Adrenal gland (tissue), 12 donors: Measurements from ENCODE around the gene B4GALNT1. TPM values are rescaled to one million over a fixed set of nuclear protein-coding genes. Genes with fewer than 3 reads are reported as not detected.

Experiments
- DNase-seq, 7 donors: peaks; one replicate each; pipeline ENCODE4 v3.0.0-alpha.2; 2019 to 2020
- H3K27ac ChIP-seq, 5 donors: fragments of 200-600 bp; sonication (generic) in 4 of 5; 1 replicate in 3 of 5; 2 replicates in 2 of 5; pipeline versions ENCODE4 v1.5.1 to v1.8.0; 2016 to 2020; ENCODE audit warnings: mild to moderate bottlenecking in 1 of 5
- H3K27me3 ChIP-seq: fragments of 200-600 bp; 2 replicates; pipeline ENCODE4 v1.8.0; 2021
- H3K36me3 ChIP-seq, 2 donors: fragments of 200-600 bp; replicated peaks in 1 of 2; 1 replicate in 1 of 2; 2 replicates in 1 of 2; pipeline versions ENCODE4 v1.5.1 to v1.8.0; 2018 to 2022
- H3K4me1 ChIP-seq, 2 donors: fragments of 200-600 bp; replicated peaks in 1 of 2; 1 replicate in 1 of 2; 2 replicates in 1 of 2; pipeline versions ENCODE4 v1.5.1 to v1.8.0; 2018 to 2021
- H3K4me3 ChIP-seq, 4 donors: fragments of 200-600 bp; sonication (generic) in 3 of 4; one replicate each; pipeline ENCODE4 v1.5.1; 2016 to 2018
- H3K9me3 ChIP-seq, 3 donors: fragments of 200-600 bp; sonication (generic) in 1 of 3; replicated peaks in 1 of 3; 1 replicate in 2 of 3; 2 replicates in 1 of 3; pipeline versions ENCODE4 v1.5.1 to v1.8.0; 2016 to 2021
- CTCF ChIP-seq, 6 experiments: fragments of 450-650 bp in 4 of 6; fragments of 200-600 bp in 2 of 6; sonication (generic) in 1 of 6; IDR thresholded peaks; 1 replicate in 5 of 6; 2 replicates in 1 of 6; pipeline versions ENCODE4 v1.5.1 to v1.8.0; 2016 to 2021; ENCODE audit warnings: antibody characterized with exemption in 6 of 6, mild to moderate bottlenecking in 2 of 6, moderate library complexity in 1 of 6
- POLR2A ChIP-seq, 2 donors: fragments of 450-650 bp; IDR thresholded peaks; one replicate each; pipeline ENCODE4 v1.6.1; 2017; ENCODE audit warnings: antibody characterized with exemption in 2 of 2, mild to moderate bottlenecking in 2 of 2, moderate library complexity in 1 of 2
- WGBS, 4 donors: extraction: QIAGEN DNeasy Blood & Tissue Kit in 2 of 4; methylation state at CpG; one replicate each; pipeline versions ENCODE4 v1.1.5 to v1.1.7; 2013 to 2017; 5-methylcytosine and 5-hydroxymethylcytosine counted together
- intact Hi-C, 2 donors: fragments of 100-400 bp; cut with DNase I; formaldehyde crosslinking; loops; one replicate each; pipeline versions ENCODE4 v1.14.1 to v1.15.0; 2022 to 2023
- polyA plus RNA-seq, 3 donors: library from polyadenylated mRNA; stranded (reverse); fragments of 200-250 nt in 2 of 3; fragments of 350-450 nt in 1 of 3; fragmentation: Illumina TruSeq in 1 of 3; extraction: RNeasy Lipid Tissue Mini Kit (QIAGEN cat#74804) in 1 of 3; gene quantifications; one replicate each; pipeline ENCODE4 v1.2.3, GENCODE V29; 2013 to 2014
- total RNA-seq, 9 donors: library from RNA; depleted of rRNA in 4 of 9; stranded (reverse); fragments of >200 nt in 4 of 9; fragments of 120-200 nt in 1 of 9; fragmentation: NEBNext Ultra II Directional in 1 of 9; extraction: Animal tissue kit (Norgen Biotek cat#: 25700) in 1 of 9; gene quantifications; one replicate each; pipeline versions ENCODE4 v1.1.0 to v1.2.4, GENCODE V29; 2013 to 2023
- donor health status: healthy with polysubstance abuse.
- donor health status: Bipolar disorder and iron deficiency.
- donor health status: DM: yes; HTN: yes; CAD: no.
- donor health status: DM: no; HTN: no; CAD: no.
- donor health status: DM: no; HTN: no; CAD: no.
- donor health status: DM: yes; HTN: yes; CAD: no.

The B4GALNT1 gene
- total and polyA plus RNA-seq, 12 donors: 0.17 to 7.4 (median 1.2) TPM

GRCh38 chr12:57616383-57617101, 16.5 kb downstream of the B4GALNT1 start:
- DNase-seq: no peak
- Histone ChIP-seq H3K4me3 (no peak overlapping the region), H3K4me1 (peaks cover 4 to 15% of the 10 kb centered on the region in 2 donors), H3K27me3 (peaks cover 21% of the 10 kb centered on the region), H3K27ac (no peak overlapping the region), H3K36me3 (no peaks in the 10 kb centered on the region), H3K9me3 (no peaks in the 10 kb centered on the region)
- TF ChIP-seq CTCF (IDR thresholded peaks at IDR 0.05) (no peak), POLR2A (IDR thresholded peaks at IDR 0.05) (no peak)
- intact Hi-C loops: no loop called here
- 78 to 93% (median 84%) methylated on average over 3 of the region's 3 CpGs for whole genome bisulfite sequencing, 4 donors

- Histone ChIP-seq H3K4me1 (peaks cover 6 to 7% of the 10 kb centered on the region in 2 donors), H3K36me3 (no peaks in the 10 kb centered on the region), H3K27ac (no peak overlapping the region), H3K4me3 (no peak overlapping the region), H3K27me3 (peaks cover 13% of the 10 kb centered on the region), H3K9me3 (no peaks in the 10 kb centered on the region)
- 76 to 96% (median 87%) methylated on average over 4 to 5 of the region's 5 CpGs for WGBS, 4 donors
- intact Hi-C loops: no loop called here
- DNase-seq: no peak
- TF ChIP-seq CTCF (IDR thresholded peaks at IDR 0.05) (no peak), POLR2A (IDR thresholded peaks at IDR 0.05) (no peak)
Measured at GRCh38 chr12:57615637-57616036, 17.4 kb downstream of the B4GALNT1 start.

- Histone ChIP-seq H3K27ac (no peak overlapping the region), H3K4me3 (no peak overlapping the region), H3K4me1 (peaks cover 5 to 8% of the 10 kb centered on the region in 2 donors), H3K9me3 (no peaks in the 10 kb centered on the region), H3K36me3 (no peaks in the 10 kb centered on the region), H3K27me3 (peaks cover 7% of the 10 kb centered on the region)
- 82 to 85% (median 83%) methylated on average over 10 to 11 of the region's 11 CpGs for WGBS, 4 donors
- TF ChIP-seq POLR2A (IDR thresholded peaks at IDR 0.05): no peak
- TF ChIP-seq CTCF (IDR thresholded peaks at IDR 0.05): no peak
- no peak for DNase-seq
- intact Hi-C loops: no loop called here
Measured at GRCh38 chr12:57614948-57615500, 18.0 kb downstream of the B4GALNT1 start.

- WGBS, 4 donors: 63 to 76% (median 69%) methylated on average over 13 to 14 of the region's 14 CpGs
Measured at GRCh38 chr12:57614178-57614947, 18.6 kb downstream of the B4GALNT1 start.

More at GRCh38 chr12:57614178-57614947, 18.6 kb downstream of the B4GALNT1 start:
- Histone ChIP-seq H3K27ac (no peak overlapping the region), H3K9me3 (no peaks in the 10 kb centered on the region), H3K36me3 (no peaks in the 10 kb centered on the region), H3K4me3 (no peak overlapping the region), H3K4me1 (peaks cover 5 to 8% of the 10 kb centered on the region in 2 donors), H3K27me3 (peaks cover under 1% of the 10 kb centered on the region)
- DNase-seq: no peak
- TF ChIP-seq POLR2A (IDR thresholded peaks at IDR 0.05) (no peak), CTCF (IDR thresholded peaks at IDR 0.05) (no peak)
- intact Hi-C loops: no loop called here
